GM10266 (cell line): ENCODE measurements around the gene MEIS1.

Experiments
- DNase-seq: peaks from one replicate; pipeline ENCODE4 v3.0.0; 2012; ENCODE audit errors: extremely low spot score
- TF ChIP-seq, protein P1 (sequence below): IDR thresholded peaks from 2 replicates; pipeline ENCODE4 v1.5.1; 2012; ENCODE audit warnings: mild to moderate bottlenecking, low read depth; ENCODE audit not compliant: control insufficient read depth, insufficient read depth; ENCODE audit errors: missing control alignments

MEIS1 gene

DNA sequence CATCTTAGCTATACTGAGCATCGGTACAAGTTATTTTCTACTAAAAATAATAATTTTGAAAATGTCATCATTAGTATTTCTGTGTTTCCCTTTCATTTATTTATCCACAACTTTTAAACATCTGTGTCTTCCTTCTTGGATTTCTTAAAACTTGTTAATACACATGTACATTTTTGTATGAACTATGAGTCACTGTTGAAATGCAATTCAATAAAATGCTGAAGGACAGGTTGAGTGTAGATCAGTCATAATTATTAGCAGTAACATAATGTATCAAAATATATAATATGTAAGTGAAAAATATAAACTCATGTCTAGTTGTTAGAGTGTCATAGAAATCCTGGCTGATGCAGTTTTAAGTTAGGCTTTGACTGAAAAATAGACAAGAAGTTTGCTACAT, 115.9 kb downstream of the MEIS1 start:
- no peak for DNase-seq
- TF ChIP-seq, protein P1, sequence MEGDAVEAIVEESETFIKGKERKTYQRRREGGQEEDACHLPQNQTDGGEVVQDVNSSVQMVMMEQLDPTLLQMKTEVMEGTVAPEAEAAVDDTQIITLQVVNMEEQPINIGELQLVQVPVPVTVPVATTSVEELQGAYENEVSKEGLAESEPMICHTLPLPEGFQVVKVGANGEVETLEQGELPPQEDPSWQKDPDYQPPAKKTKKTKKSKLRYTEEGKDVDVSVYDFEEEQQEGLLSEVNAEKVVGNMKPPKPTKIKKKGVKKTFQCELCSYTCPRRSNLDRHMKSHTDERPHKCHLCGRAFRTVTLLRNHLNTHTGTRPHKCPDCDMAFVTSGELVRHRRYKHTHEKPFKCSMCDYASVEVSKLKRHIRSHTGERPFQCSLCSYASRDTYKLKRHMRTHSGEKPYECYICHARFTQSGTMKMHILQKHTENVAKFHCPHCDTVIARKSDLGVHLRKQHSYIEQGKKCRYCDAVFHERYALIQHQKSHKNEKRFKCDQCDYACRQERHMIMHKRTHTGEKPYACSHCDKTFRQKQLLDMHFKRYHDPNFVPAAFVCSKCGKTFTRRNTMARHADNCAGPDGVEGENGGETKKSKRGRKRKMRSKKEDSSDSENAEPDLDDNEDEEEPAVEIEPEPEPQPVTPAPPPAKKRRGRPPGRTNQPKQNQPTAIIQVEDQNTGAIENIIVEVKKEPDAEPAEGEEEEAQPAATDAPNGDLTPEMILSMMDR = no peak

DNA sequence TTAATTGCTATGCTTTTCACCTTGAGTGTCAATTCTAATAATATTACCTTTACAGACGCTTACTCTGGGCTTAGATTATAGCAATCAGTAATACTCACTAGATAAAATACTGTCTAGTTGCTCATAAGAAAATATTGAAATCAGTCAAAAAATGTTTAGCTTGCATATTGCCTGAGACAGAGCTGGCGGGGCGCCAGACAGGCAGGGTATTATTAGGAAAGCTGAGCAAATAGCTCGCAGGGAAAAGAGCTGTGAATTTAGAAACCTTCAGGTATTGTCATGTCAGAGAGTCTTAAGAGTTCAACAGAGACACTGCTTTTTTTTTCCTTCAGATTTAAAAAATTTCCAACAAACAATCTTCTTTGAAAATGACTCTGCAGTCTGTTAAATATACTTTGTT, 118.4 kb downstream of the MEIS1 start:
- no peak for DNase-seq
- TF ChIP-seq, protein P1 = no peak

- TF ChIP-seq, protein P1 = no peak
- no peak for DNase-seq
Observed at GRCh38 chr2:66555091-66555490, 120.2 kb downstream of the MEIS1 start.

- TF ChIP-seq, protein P1 = no peak
- DNase-seq = no peak
Observed at GRCh38 chr2:66555501-66556324, 120.8 kb downstream of the MEIS1 start.

DNA sequence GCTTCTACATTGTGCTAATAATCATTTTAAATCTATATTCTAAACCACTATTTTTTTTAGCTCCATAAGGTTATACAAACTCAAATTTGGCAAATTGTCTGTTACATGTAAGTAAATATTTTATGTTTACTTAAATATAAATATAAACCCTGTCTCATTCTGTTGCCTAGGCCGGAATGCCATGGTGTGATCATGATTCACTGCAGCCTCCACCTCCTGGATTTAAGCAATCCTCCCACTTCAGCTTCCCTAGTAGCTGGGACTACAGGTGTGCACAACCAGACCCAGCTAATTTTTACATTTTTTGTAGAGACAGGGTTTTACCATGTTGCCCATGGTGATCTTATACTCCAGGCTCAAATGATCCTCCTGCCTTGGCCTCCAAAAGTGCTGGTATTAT, 124.7 kb downstream of the MEIS1 start:
- TF ChIP-seq, protein P1 = no peak
- no peak for DNase-seq

DNA sequence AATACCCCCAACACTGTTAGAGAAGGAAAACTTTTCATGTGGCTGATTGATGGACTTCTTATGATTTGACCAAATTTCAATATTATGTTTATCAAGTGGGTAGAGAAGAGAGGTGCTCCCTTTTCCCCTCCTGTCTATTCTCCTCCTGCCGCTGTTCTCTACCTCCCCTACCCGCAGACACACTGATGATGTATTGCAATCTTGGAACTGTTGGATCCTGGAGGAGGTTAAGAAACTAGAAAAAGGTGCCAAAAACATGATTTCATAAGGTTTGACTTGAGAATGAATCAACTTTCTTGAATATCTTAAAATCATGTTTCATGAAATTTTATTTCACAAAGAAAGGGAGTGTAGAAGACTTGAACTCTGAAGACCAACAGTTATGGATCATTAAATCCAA, 125.8 kb downstream of the MEIS1 start:
- DNase-seq = no peak
- TF ChIP-seq, protein P1 = no peak

DNA sequence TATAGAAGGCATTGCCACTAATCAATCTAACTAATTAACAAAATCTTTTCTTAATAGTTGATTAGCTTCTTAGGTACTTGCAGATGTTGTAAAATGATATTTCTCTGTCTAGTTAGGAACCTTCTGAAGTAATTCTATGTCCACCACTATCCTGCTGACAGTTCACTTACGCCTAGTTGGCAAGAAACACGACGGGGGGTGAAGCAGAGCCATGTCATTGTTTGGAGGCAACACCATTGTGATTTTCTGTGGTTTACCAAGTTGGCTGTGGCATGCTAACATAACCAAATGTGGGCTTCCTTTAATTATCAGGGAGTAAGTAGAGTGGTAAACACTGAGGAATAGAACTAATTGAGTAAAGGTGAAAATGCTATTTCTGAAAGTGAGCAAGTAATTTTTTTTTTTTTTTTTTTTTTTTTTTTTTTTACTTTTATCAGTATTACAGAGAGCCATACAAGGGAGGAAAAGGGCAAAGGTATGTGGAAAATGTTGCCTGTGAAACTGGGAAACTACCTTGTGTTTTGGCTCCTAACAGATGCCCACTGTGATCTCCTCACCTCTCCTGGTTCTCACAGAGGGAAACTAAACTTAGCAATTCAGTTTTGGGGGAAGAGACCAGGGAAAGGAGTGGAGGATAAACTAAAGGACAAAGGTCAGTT, 126.8 kb downstream of the MEIS1 start:
- DNase-seq = no peak
- TF ChIP-seq, protein P1 = no peak
